ENCODE data around the gene CRACR2A. TPM values are rescaled to one million over a fixed set of nuclear protein-coding genes. Genes with fewer than 3 reads are reported as not detected.

Gene CRACR2A
- total and polyA plus RNA-seq, 9 of the 15 experiments (the other 6 are each of a cell fraction or from before 2014, with no cell fraction given): 2.1 to 15.1 (median 10.4) TPM

GRCh38 chr12:3630111-3630510 lies 122.8 kb downstream of the CRACR2A start:
- no peak for DNase-seq (ENCODE audit: extremely low read depth in 1 of 4, low spot score in 3 of 4)
- no peak for ATAC-seq
- Histone ChIP-seq H3K79me2 (ENCODE audit: control insufficient read depth, insufficient read depth, low read length) (no peaks in the 10 kb centered on the region), H3K4me2 (ENCODE audit: insufficient read depth, low read length) (no peak overlapping the region), H3K27ac (ENCODE audit: extremely low read depth, low read depth, low read length) (no peak overlapping the region), H3K4me3 (no peak overlapping the region), H3K36me3 (ENCODE audit: control insufficient read depth, insufficient read depth, low read length) (peaks cover 9% of the 10 kb centered on the region; the same call in 1 of the 3 replicates), H3K9me3 (replicated peaks; ENCODE audit: control insufficient read depth, insufficient read depth, low read depth, low read length) (no peaks in the 10 kb centered on the region), H3K27me3 (ENCODE audit: control insufficient read depth in 2 of 2, insufficient read depth in 2 of 2, low read length in 2 of 2) (no peaks in the 10 kb centered on the region), H4K20me1 (replicated peaks; ENCODE audit: control insufficient read depth, insufficient read depth, low read length) (no peaks in the 10 kb centered on the region), H2AFZ (ENCODE audit: low read depth, low read length) (no peak overlapping the region), H3K9ac (ENCODE audit: insufficient read depth in 1 of 2, low read depth in 2 of 2, low read length in 2 of 2) (no peak overlapping the region), H3K9me1 (ENCODE audit: control insufficient read depth, insufficient read depth, low read length) (no peaks in the 10 kb centered on the region), H3K4me1 (replicated peaks in 1 of 2; ENCODE audit: control insufficient read depth in 2 of 2, insufficient read depth in 2 of 2, low read length in 2 of 2) (no peaks in the 10 kb centered on the region)
- intact Hi-C loops (cut with micrococcal nuclease): no loop called here
- in situ Hi-C loops (cut with MboI): no loop called here
- FAIRE-seq: no peak
- no peak for TF ChIP-seq NFE2L1 (tag; IDR thresholded peaks at IDR 0.05; ENCODE audit: borderline replicate concordance, low read depth)
- no peak for TF ChIP-seq CBFB (CRISPR knock-in tag; IDR thresholded peaks at IDR 0.05)
- TF ChIP-seq ZBED1 (IDR thresholded peaks at IDR 0.05): no peak
- no peak for TF ChIP-seq NCOA2 (IDR thresholded peaks at IDR 0.05; ENCODE audit: partially characterized antibody in 2 of 2)
- BruUV-seq (replicated peaks): no TSS peak
- ChIA-PET POLR2A (no interaction called here), CTCF (ENCODE audit: low intra/inter-chr PET ratio) (no interaction called here)
- WGBS (ENCODE audit: insufficient coverage, low coverage, missing lambda C conversion rate): 76% methylated on average over 6 of the region's 8 CpGs

- H3K27me3 ChIP-seq (ENCODE audit: control insufficient read depth in 2 of 2, insufficient read depth in 2 of 2, low read length in 2 of 2): no peaks in the 10 kb centered on the region
- no TSS peak for BruUV-seq (replicated peaks)
- no peak for TF ChIP-seq TAF1 (IDR thresholded peaks at IDR 0.05; ENCODE audit: control insufficient read depth, extremely low read depth, insufficient read depth, low read length, severe bottlenecking)
- no peak for TF ChIP-seq SIN3A (IDR thresholded peaks at IDR 0.05; ENCODE audit: borderline replicate concordance in 2 of 2, control insufficient read depth in 1 of 2, low read depth in 2 of 2, low read length in 2 of 2)
- TF ChIP-seq MLLT1 (IDR thresholded peaks at IDR 0.05): no peak
- no peak for TF ChIP-seq EGR1 (conservative IDR thresholded peaks at IDR 0.05)
- TF ChIP-seq ZNF589 (CRISPR knock-in tag; IDR thresholded peaks at IDR 0.05; ENCODE audit: low read depth): no peak
- TF ChIP-seq EP300 (IDR thresholded peaks at IDR 0.05; ENCODE audit: low read length): no peak
- no peak for TF ChIP-seq SREBF2 (CRISPR knock-in tag; IDR thresholded peaks at IDR 0.05)
- no peak for TF ChIP-seq SMARCB1 (IDR thresholded peaks at IDR 0.05; ENCODE audit: insufficient read length, low read depth)
- no peak for TF ChIP-seq ZNF695 (CRISPR knock-in tag; IDR thresholded peaks at IDR 0.05)
- no peak for TF ChIP-seq KDM5B (IDR thresholded peaks at IDR 0.05; ENCODE audit: insufficient replicate concordance, low read depth, low read length)
- TF ChIP-seq PHTF2 (CRISPR knock-in tag; IDR thresholded peaks at IDR 0.05): no peak
These were observed 123.7 kb downstream of the CRACR2A start for GRCh38 chr12:3629057-3629830.

More at GRCh38 chr12:3629057-3629830, 123.7 kb downstream of the CRACR2A start:
- Histone ChIP-seq H3K4me3 (no peak overlapping the region), H4K20me1 (replicated peaks; ENCODE audit: control insufficient read depth, insufficient read depth, low read length) (no peaks in the 10 kb centered on the region), H3K9ac (ENCODE audit: insufficient read depth in 1 of 2, low read depth in 2 of 2, low read length in 2 of 2) (no peak overlapping the region), H3K9me3 (replicated peaks; ENCODE audit: control insufficient read depth, insufficient read depth, low read depth, low read length) (no peaks in the 10 kb centered on the region), H3K27ac (ENCODE audit: extremely low read depth, low read depth, low read length) (no peak overlapping the region), H3K4me1 (replicated peaks in 1 of 2; ENCODE audit: control insufficient read depth in 2 of 2, insufficient read depth in 2 of 2, low read length in 2 of 2) (no peaks in the 10 kb centered on the region), H3K79me2 (ENCODE audit: control insufficient read depth, insufficient read depth, low read length) (no peaks in the 10 kb centered on the region), H2AFZ (ENCODE audit: low read depth, low read length) (no peak overlapping the region), H3K9me1 (ENCODE audit: control insufficient read depth, insufficient read depth, low read length) (no peaks in the 10 kb centered on the region), H3K4me2 (ENCODE audit: insufficient read depth, low read length) (no peak overlapping the region), H3K36me3 (ENCODE audit: control insufficient read depth, insufficient read depth, low read length) (peaks cover 9% of the 10 kb centered on the region; the same call in 1 of the 3 replicates)
- ChIA-PET POLR2A (interaction anchor here (0.6 kb wide), 1 partner anchor 105 kb away, joined by 4 read pairs; no protein-coding TSS in a partner anchor), CTCF (ENCODE audit: low intra/inter-chr PET ratio) (no interaction called here)
- intact Hi-C loops (cut with micrococcal nuclease) (no loop called here), in situ Hi-C loops (cut with MboI) (no loop called here)
- ATAC-seq (no peak), FAIRE-seq (no peak), DNase-seq (ENCODE audit: extremely low read depth in 1 of 4, low spot score in 3 of 4) (no peak)
- 83% methylated on average over 4 of the region's 14 CpGs for WGBS (ENCODE audit: insufficient coverage, low coverage, missing lambda C conversion rate)

Data from K562 (cell line).